SK-N-SH (cell line): ENCODE data around the gene LHX4. TPM values are rescaled to one million over a fixed set of nuclear protein-coding genes. Genes with fewer than 3 reads are reported as not detected.

Experiments
- CTCF ChIA-PET: fragments of 300-600, 350-600 bp; formaldehyde crosslinking; extraction: SDS; loops from one replicate; lab custom pipeline; 2021; lab: Yijun Ruan, JAX
- POLR2A ChIA-PET: fragments of 350-600 bp; sonication (Branson Sonifier 250); formaldehyde crosslinking; extraction: SDS; loops from one replicate; lab custom pipeline; 2020; ENCODE audit warnings: antibody characterized with exemption, inconsistent platforms; lab: Yijun Ruan, JAX
- DNase-seq: peaks from one replicate; pipeline ENCODE4 v3.0.0; 2012
- H2AFZ ChIP-seq: fragments of 200-600 bp; sonication (generic); 2 replicates; pipeline ENCODE4 v1.8.1; 2016; ENCODE audit warnings: antibody characterized with exemption, mild to moderate bottlenecking, low read depth
- H3F3A ChIP-seq: fragments of 200-600 bp; sonication (generic); replicated peaks from 2 replicates; pipeline ENCODE3; 2016; ENCODE audit warnings: antibody characterized with exemption, mild to moderate bottlenecking; ENCODE audit not compliant: insufficient read depth
- H3K27ac ChIP-seq, 2 experiments: fragments of 200-500 bp in 1 of 2; fragments of 200-600 bp in 1 of 2; sonication (Bioruptor generic) in 1 of 2; sonication (generic), shearing (Covaris generic) in 1 of 2; 2 replicates each; pipeline versions ENCODE4 v1.5.1 to v1.6.1; 2014 to 2016; ENCODE audit warnings: low read depth in 2 of 2, inconsistent platforms in 1 of 2, low read length in 1 of 2, mild to moderate bottlenecking in 1 of 2, mixed read lengths in 1 of 2
- H3K27me3 ChIP-seq: fragments of 200-600 bp; sonication (generic), shearing (Covaris generic); 2 replicates; pipeline ENCODE4 v1.6.1; 2016; ENCODE audit warnings: mixed run types; ENCODE audit not compliant: insufficient read depth
- H3K36me3 ChIP-seq, 2 experiments: fragments of 200-500 bp in 1 of 2; fragments of 200-600 bp in 1 of 2; sonication (Bioruptor generic) in 1 of 2; sonication (generic) in 1 of 2; replicated peaks in 1 of 2; 2 replicates each; pipeline versions ENCODE3 to v1.5.1; 2014 to 2016; ENCODE audit warnings: low read length in 1 of 2, mild to moderate bottlenecking in 1 of 2; ENCODE audit not compliant: insufficient read depth in 2 of 2, control insufficient read depth in 1 of 2
- H3K4me1 ChIP-seq, 2 experiments: fragments of 200-500 bp in 1 of 2; fragments of 200-600 bp in 1 of 2; sonication (Bioruptor generic) in 1 of 2; sonication (generic), shearing (Covaris generic) in 1 of 2; 2 replicates each; pipeline versions ENCODE4 v1.5.1 to v1.6.1; 2014 to 2016; ENCODE audit warnings: low read depth in 1 of 2, low read length in 1 of 2, mixed run types in 1 of 2; ENCODE audit not compliant: insufficient read depth in 2 of 2, control insufficient read depth in 1 of 2
- H3K4me2 ChIP-seq: fragments of 200-600 bp; sonication (generic), shearing (Covaris generic); 2 replicates; pipeline ENCODE4 v1.6.1; 2017; ENCODE audit warnings: mixed run types
- H3K4me3 ChIP-seq, 2 experiments: fragments of 200-500 bp in 1 of 2; fragments of 200-600 bp in 1 of 2; sonication (Bioruptor generic) in 1 of 2; sonication (generic), shearing (Covaris generic) in 1 of 2; 2 replicates each; pipeline versions ENCODE4 v1.5.1 to v1.8.1; 2014 to 2016; ENCODE audit warnings: low read depth in 2 of 2, inconsistent platforms in 1 of 2, low read length in 1 of 2, mild to moderate bottlenecking in 1 of 2, mixed read lengths in 1 of 2, moderate library complexity in 1 of 2
- H3K79me2 ChIP-seq: fragments of 200-600 bp; sonication (generic); 2 replicates; pipeline ENCODE4 v1.8.1; 2017; ENCODE audit warnings: mild to moderate bottlenecking; ENCODE audit not compliant: insufficient read depth
- H3K9ac ChIP-seq: fragments of 200-600 bp; sonication (generic); 2 replicates; pipeline ENCODE4 v1.6.1; 2017; ENCODE audit warnings: mixed run types
- H3K9me2 ChIP-seq: fragments of 200-600 bp; sonication (generic); 2 replicates; pipeline ENCODE4 v1.6.1; 2017; ENCODE audit warnings: mixed run types
- H3K9me3 ChIP-seq: fragments of 200-600 bp; sonication (generic); 2 replicates; pipeline ENCODE4 v1.6.1; 2017; ENCODE audit warnings: mixed run types, mild to moderate bottlenecking, moderate library complexity
- H4K20me1 ChIP-seq: fragments of 200-600 bp; sonication (generic); 2 replicates; pipeline ENCODE4 v1.6.1; 2017; ENCODE audit warnings: mild to moderate bottlenecking, mixed run types; ENCODE audit not compliant: insufficient read depth
- CHD2 ChIP-seq: fragments of 150-350 bp; IDR thresholded peaks from 2 replicates; pipeline ENCODE4 v1.6.1; 2018; ENCODE audit warnings: low read length; ENCODE audit not compliant: partially characterized antibody
- ELF1 ChIP-seq: IDR thresholded peaks from 2 replicates; pipeline ENCODE4 v1.4.0; 2012
- EP300 ChIP-seq, 2 experiments: IDR thresholded peaks; 2 replicates each; pipeline versions ENCODE4 v1.4.0 to v1.6.1; 2012; ENCODE audit warnings: borderline replicate concordance in 1 of 2, low read depth in 1 of 2, low read length in 1 of 2
- EZH2phosphoT487 ChIP-seq: fragments of 200-600 bp; sonication (generic); IDR thresholded peaks from 2 replicates; pipeline ENCODE4 v1.6.1; 2017; ENCODE audit warnings: low read depth, mixed run types, mild to moderate bottlenecking, antibody characterized with exemption, moderate library complexity, borderline replicate concordance
- FOSL2 ChIP-seq: IDR thresholded peaks from 2 replicates; pipeline ENCODE4 v1.4.0; 2012; ENCODE audit warnings: low read depth, mild to moderate bottlenecking, moderate library complexity, borderline replicate concordance
- FOXM1 ChIP-seq: IDR thresholded peaks from 2 replicates; pipeline ENCODE4 v1.4.0; 2012; ENCODE audit warnings: low read depth, mild to moderate bottlenecking
- GABPA ChIP-seq: IDR thresholded peaks from 2 replicates; pipeline ENCODE4 v1.4.0; 2012; ENCODE audit warnings: low read depth, mild to moderate bottlenecking
- JUND ChIP-seq: IDR thresholded peaks from 2 replicates; pipeline ENCODE4 v1.4.0; 2012
- MAX ChIP-seq: IDR thresholded peaks from 2 replicates; pipeline ENCODE4 v1.4.0; 2012; ENCODE audit warnings: low read depth
- NFIC ChIP-seq: IDR thresholded peaks from 2 replicates; pipeline ENCODE4 v1.4.0; 2012; ENCODE audit warnings: borderline replicate concordance
- POLR2AphosphoS5 ChIP-seq: IDR thresholded peaks from 2 replicates; pipeline ENCODE4 v1.6.1; 2012; ENCODE audit warnings: low read depth, low read length
- RAD21 ChIP-seq: IDR thresholded peaks from 2 replicates; pipeline ENCODE4 v1.6.1; 2012; ENCODE audit warnings: mild to moderate bottlenecking, low read length
- RXRA ChIP-seq: IDR thresholded peaks from 2 replicates; pipeline ENCODE4 v1.4.0; 2012; ENCODE audit warnings: low read depth, mild to moderate bottlenecking, borderline replicate concordance
- SIN3A ChIP-seq: IDR thresholded peaks from 2 replicates; pipeline ENCODE4 v1.6.1; 2012; ENCODE audit warnings: low read depth, mild to moderate bottlenecking, low read length, moderate library complexity, borderline replicate concordance
- TEAD4 ChIP-seq: IDR thresholded peaks from 2 replicates; pipeline ENCODE4 v1.4.0; 2012; ENCODE audit warnings: mild to moderate bottlenecking, borderline replicate concordance; ENCODE audit not compliant: insufficient read depth
- YY1 ChIP-seq: IDR thresholded peaks from 2 replicates; pipeline ENCODE4 v1.4.0; 2012; ENCODE audit warnings: low read depth, mild to moderate bottlenecking
- ZBTB33 ChIP-seq: IDR thresholded peaks from 2 replicates; pipeline ENCODE4 v1.4.0; 2012; ENCODE audit warnings: low read depth, borderline replicate concordance
- WGBS: methylation state at CpG from one replicate; pipeline ENCODE4 v1.1.6; 2017; ENCODE audit warnings: low lambda C conversion rate; 5-methylcytosine and 5-hydroxymethylcytosine counted together
- polyA plus RNA-seq, 3 experiments: library from polyadenylated mRNA; depleted of rRNA; stranded (reverse); fragments of >200 nt; gene quantifications; 2 replicates each; pipeline ENCODE4 v1.2.3, GENCODE V29; 2012
- TF ChIP-seq, protein P1 (sequence below): fragments of 150-350 bp; IDR thresholded peaks from 2 replicates; pipeline ENCODE4 v1.6.1; 2017; ENCODE audit warnings: antibody characterized with exemption, low read length, low read depth, borderline replicate concordance
- TF ChIP-seq, protein P2 (sequence below): IDR thresholded peaks from 2 replicates; pipeline ENCODE4 v1.6.1; 2012; ENCODE audit warnings: mild to moderate bottlenecking, low read depth, low read length, moderate library complexity
- TF ChIP-seq, protein P3 (sequence below): IDR thresholded peaks from 2 replicates; pipeline ENCODE4 v1.4.0; 2012; ENCODE audit warnings: low read depth, borderline replicate concordance

Gene LHX4
- polyA plus RNA-seq, 1 of the 3 experiments (the other 2 are of a cell fraction): not detected

DNA sequence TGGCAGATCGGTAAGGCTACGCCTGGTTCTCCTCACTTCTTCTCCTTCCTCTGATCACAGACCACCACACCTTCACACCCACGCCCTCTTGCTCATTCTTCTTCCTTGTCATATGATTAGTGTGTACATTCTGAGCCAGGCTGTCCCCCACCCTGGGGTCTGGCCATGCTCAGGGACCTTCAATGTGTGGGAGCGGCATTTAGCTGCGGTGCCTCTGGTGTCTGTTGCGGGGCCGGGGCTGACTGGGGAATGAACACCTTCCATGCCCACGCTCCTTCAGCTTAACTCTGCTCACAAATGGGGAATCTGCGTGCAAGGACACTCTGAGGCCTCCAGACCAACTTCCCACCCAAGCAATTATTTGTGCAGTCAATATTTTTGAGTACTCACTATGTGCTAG lies 46.0 kb upstream of the LHX4 start:
- Histone ChIP-seq H3K79me2 (no peaks in the 10 kb centered on the region), H3K27me3 (no peaks in the 10 kb centered on the region), H3K9me3 (no peaks in the 10 kb centered on the region), H3K27ac (no peak overlapping the region), H3K4me2 (no peak overlapping the region), H4K20me1 (no peaks in the 10 kb centered on the region), H3F3A (no peaks in the 10 kb centered on the region), H3K4me3 (no peak overlapping the region), H3K4me1 (peaks cover 0 to 2% of the 10 kb centered on the region in 2 experiments; a peak in 1 of 4 replicates), H3K9me2 (no peaks in the 10 kb centered on the region), H3K9ac (no peak overlapping the region), H3K36me3 (peaks cover 34 to 74% of the 10 kb centered on the region in 2 experiments)
- 96% methylated on average over 8 of the region's 9 CpGs for WGBS
- POLR2A ChIA-PET: no interaction called here
- CTCF ChIA-PET: interaction anchor here (0.8 to 2.5 kb wide), 5 partner anchors 23 to 369 kb away, joined by 3 to 8 read pairs (median 4); no protein-coding TSS in a partner anchor
- no peak for DNase-seq
- no peak for TF ChIP-seq RXRA
- no peak for TF ChIP-seq EP300 (IDR thresholded peaks at IDR 0.05; ENCODE audit: borderline replicate concordance in 1 of 2, low read depth in 1 of 2, low read length in 1 of 2)
- TF ChIP-seq, protein P1, sequence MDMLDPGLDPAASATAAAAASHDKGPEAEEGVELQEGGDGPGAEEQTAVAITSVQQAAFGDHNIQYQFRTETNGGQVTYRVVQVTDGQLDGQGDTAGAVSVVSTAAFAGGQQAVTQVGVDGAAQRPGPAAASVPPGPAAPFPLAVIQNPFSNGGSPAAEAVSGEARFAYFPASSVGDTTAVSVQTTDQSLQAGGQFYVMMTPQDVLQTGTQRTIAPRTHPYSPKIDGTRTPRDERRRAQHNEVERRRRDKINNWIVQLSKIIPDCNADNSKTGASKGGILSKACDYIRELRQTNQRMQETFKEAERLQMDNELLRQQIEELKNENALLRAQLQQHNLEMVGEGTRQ: no peak
- no peak for TF ChIP-seq SIN3A
- TF ChIP-seq FOXM1: no peak
- TF ChIP-seq CHD2: no peak
- no peak for TF ChIP-seq GABPA
- no peak for TF ChIP-seq EZH2phosphoT487
- no peak for TF ChIP-seq POLR2AphosphoS5
- TF ChIP-seq, protein P2, sequence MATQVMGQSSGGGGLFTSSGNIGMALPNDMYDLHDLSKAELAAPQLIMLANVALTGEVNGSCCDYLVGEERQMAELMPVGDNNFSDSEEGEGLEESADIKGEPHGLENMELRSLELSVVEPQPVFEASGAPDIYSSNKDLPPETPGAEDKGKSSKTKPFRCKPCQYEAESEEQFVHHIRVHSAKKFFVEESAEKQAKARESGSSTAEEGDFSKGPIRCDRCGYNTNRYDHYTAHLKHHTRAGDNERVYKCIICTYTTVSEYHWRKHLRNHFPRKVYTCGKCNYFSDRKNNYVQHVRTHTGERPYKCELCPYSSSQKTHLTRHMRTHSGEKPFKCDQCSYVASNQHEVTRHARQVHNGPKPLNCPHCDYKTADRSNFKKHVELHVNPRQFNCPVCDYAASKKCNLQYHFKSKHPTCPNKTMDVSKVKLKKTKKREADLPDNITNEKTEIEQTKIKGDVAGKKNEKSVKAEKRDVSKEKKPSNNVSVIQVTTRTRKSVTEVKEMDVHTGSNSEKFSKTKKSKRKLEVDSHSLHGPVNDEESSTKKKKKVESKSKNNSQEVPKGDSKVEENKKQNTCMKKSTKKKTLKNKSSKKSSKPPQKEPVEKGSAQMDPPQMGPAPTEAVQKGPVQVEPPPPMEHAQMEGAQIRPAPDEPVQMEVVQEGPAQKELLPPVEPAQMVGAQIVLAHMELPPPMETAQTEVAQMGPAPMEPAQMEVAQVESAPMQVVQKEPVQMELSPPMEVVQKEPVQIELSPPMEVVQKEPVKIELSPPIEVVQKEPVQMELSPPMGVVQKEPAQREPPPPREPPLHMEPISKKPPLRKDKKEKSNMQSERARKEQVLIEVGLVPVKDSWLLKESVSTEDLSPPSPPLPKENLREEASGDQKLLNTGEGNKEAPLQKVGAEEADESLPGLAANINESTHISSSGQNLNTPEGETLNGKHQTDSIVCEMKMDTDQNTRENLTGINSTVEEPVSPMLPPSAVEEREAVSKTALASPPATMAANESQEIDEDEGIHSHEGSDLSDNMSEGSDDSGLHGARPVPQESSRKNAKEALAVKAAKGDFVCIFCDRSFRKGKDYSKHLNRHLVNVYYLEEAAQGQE: no peak
- no peak for TF ChIP-seq FOSL2
- TF ChIP-seq MAX: no peak
- TF ChIP-seq, protein P3, sequence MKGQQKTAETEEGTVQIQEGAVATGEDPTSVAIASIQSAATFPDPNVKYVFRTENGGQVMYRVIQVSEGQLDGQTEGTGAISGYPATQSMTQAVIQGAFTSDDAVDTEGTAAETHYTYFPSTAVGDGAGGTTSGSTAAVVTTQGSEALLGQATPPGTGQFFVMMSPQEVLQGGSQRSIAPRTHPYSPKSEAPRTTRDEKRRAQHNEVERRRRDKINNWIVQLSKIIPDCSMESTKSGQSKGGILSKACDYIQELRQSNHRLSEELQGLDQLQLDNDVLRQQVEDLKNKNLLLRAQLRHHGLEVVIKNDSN: no peak
- TF ChIP-seq JUND: no peak
- no peak for TF ChIP-seq TEAD4
- TF ChIP-seq YY1: no peak
- TF ChIP-seq RAD21: no peak
- no peak for TF ChIP-seq ZBTB33
- TF ChIP-seq ELF1: no peak
- TF ChIP-seq NFIC: no peak
- TF ChIP-seq, all 33 proteins: peak for 0
- H2AFZ ChIP-seq: no peak overlapping the region
